Left renal cortex interstitium (tissue), 4 donors: Measurements from ENCODE around the gene PBX4. TPM values are rescaled to one million over a fixed set of nuclear protein-coding genes. Genes with fewer than 3 reads are reported as not detected.

ENCODE experiments used
- DNase-seq, 4 donors: peaks; one replicate each; pipeline ENCODE4 v3.0.0-alpha.2; 2013; ENCODE audit warnings: low read depth in 4 of 4, low spot score in 2 of 4, missing footprints in 1 of 4
- polyA plus RNA-seq, 4 donors: library from polyadenylated mRNA; unstranded; fragments of 120-200 nt; gene quantifications; one replicate each; pipeline ENCODE4 v1.2.1, GENCODE V29; 2013; ENCODE audit not compliant: insufficient read length in 4 of 4

The PBX4 gene
- polyA plus RNA-seq, 4 donors, result 2.4 to 8.7 (median 6.2) TPM

GRCh38 chr19:19650331-19650730 is 31.8 kb upstream of the PBX4 start:
- DNase-seq, result no peak

- no peak for DNase-seq
Measured at GRCh38 chr19:19649580-19649995, 31.1 kb upstream of the PBX4 start.

- no peak for DNase-seq
Measured at GRCh38 chr19:19649155-19649554, 30.7 kb upstream of the PBX4 start.

GRCh38 chr19:19647037-19647835 is 28.7 kb upstream of the PBX4 start:
- DNase-seq, result no peak

- DNase-seq, result no peak
Measured at GRCh38 chr19:19645233-19645870, 26.9 kb upstream of the PBX4 start.

GRCh38 chr19:19644054-19644388 is 25.5 kb upstream of the PBX4 start:
- DNase-seq, result no peak

GRCh38 chr19:19643158-19644053 is 24.9 kb upstream of the PBX4 start, which contains the start of gene GMIP:
GMIP (minus strand) TSS chr19:19643657; CDS start chr19:19643529, 128 bp downstream.
- DNase-seq, result no peak

- DNase-seq, result no peak
Measured at GRCh38 chr19:19642506-19643157, 24.1 kb upstream of the PBX4 start.

- no peak for DNase-seq
Measured at GRCh38 chr19:19637523-19638251, 19.2 kb upstream of the PBX4 start.

GRCh38 chr19:19637186-19637522 is 18.7 kb upstream of the PBX4 start:
- no peak for DNase-seq

- no peak for DNase-seq
Measured at GRCh38 chr19:19636573-19637185, 18.2 kb upstream of the PBX4 start.

- DNase-seq, result no peak
Measured at GRCh38 chr19:19635313-19635702, 16.8 kb upstream of the PBX4 start.

- DNase-seq, result no peak
Measured at GRCh38 chr19:19634516-19635312, 16.2 kb upstream of the PBX4 start.

GRCh38 chr19:19633711-19634515 is 15.4 kb upstream of the PBX4 start:
- no peak for DNase-seq

GRCh38 chr19:19632661-19633060 is 14.2 kb upstream of the PBX4 start:
- no peak for DNase-seq

- no peak for DNase-seq
Measured at GRCh38 chr19:19631346-19631745, 12.9 kb upstream of the PBX4 start.

GRCh38 chr19:19630426-19630825 is 11.9 kb upstream of the PBX4 start:
- no peak for DNase-seq

GRCh38 chr19:19630062-19630414 is 11.6 kb upstream of the PBX4 start:
- no peak for DNase-seq
